ENCODE measurements around the gene EAF2. TPM values are rescaled to one million over a fixed set of nuclear protein-coding genes. Genes with fewer than 3 reads are reported as not detected.

The EAF2 gene
- total RNA-seq, 4 donors from 2014 or later = 3.5 to 35.5 (median 4.7) TPM; not detected in 1

- no peaks in the 10 kb centered on the region for H3K9me3 ChIP-seq
- DNase-seq = no peak
- H3K27ac ChIP-seq = no peak overlapping the region
- TF ChIP-seq POLR2A (IDR thresholded peaks at IDR 0.05) (no peak), CTCF (IDR thresholded peaks at IDR 0.05) (no peak)
- no peaks in the 10 kb centered on the region for H3K36me3 ChIP-seq
- H3K4me3 ChIP-seq = no peak overlapping the region
- no peaks in the 10 kb centered on the region for H3K4me1 ChIP-seq
- no peaks in the 10 kb centered on the region for H3K27me3 ChIP-seq
Observed at GRCh38 chr3:121863801-121864200, 28.8 kb downstream of the EAF2 start.

- no peaks in the 10 kb centered on the region for H3K4me1 ChIP-seq
- TF ChIP-seq POLR2A (IDR thresholded peaks at IDR 0.05) = no peak
- no peak overlapping the region for H3K27ac ChIP-seq
- no peaks in the 10 kb centered on the region for H3K27me3 ChIP-seq
- DNase-seq = no peak
- no peaks in the 10 kb centered on the region for H3K36me3 ChIP-seq
- no peaks in the 10 kb centered on the region for H3K9me3 ChIP-seq
- no peak overlapping the region for H3K4me3 ChIP-seq
Observed at GRCh38 chr3:121869736-121870135, 34.7 kb downstream of the EAF2 start.

GRCh38 chr3:121870717-121871116 is 35.7 kb downstream of the EAF2 start:
- H3K27ac ChIP-seq = no peak overlapping the region
- no peaks in the 10 kb centered on the region for H3K4me1 ChIP-seq
- no peak for DNase-seq
- TF ChIP-seq CTCF (IDR thresholded peaks at IDR 0.05) (no peak), POLR2A (IDR thresholded peaks at IDR 0.05) (no peak)
- H3K4me3 ChIP-seq = no peak overlapping the region
- H3K36me3 ChIP-seq = no peaks in the 10 kb centered on the region
- H3K27me3 ChIP-seq = no peaks in the 10 kb centered on the region
- H3K9me3 ChIP-seq = no peaks in the 10 kb centered on the region

GRCh38 chr3:121871430-121871829 is 36.4 kb downstream of the EAF2 start:
- Histone ChIP-seq H3K4me3 (no peak overlapping the region), H3K27ac (no peak overlapping the region)
- no peak for TF ChIP-seq CTCF (IDR thresholded peaks at IDR 0.05)

GRCh38 chr3:121878411-121878810 is 43.4 kb downstream of the EAF2 start:
- Histone ChIP-seq H3K27me3 (no peaks in the 10 kb centered on the region), H3K4me1 (no peaks in the 10 kb centered on the region), H3K4me3 (no peak overlapping the region), H3K9me3 (no peaks in the 10 kb centered on the region), H3K27ac (no peak overlapping the region), H3K36me3 (no peaks in the 10 kb centered on the region)
- TF ChIP-seq CTCF (IDR thresholded peaks at IDR 0.05) (no peak), POLR2A (IDR thresholded peaks at IDR 0.05) (no peak)
- DNase-seq = no peak

More at GRCh38 chr3:121871430-121871829, 36.4 kb downstream of the EAF2 start:
- Histone ChIP-seq H3K36me3 (no peaks in the 10 kb centered on the region), H3K27me3 (no peaks in the 10 kb centered on the region), H3K9me3 (no peaks in the 10 kb centered on the region), H3K4me1 (no peaks in the 10 kb centered on the region)
- no peak for DNase-seq

- H3K27me3 ChIP-seq = no peaks in the 10 kb centered on the region
- H3K36me3 ChIP-seq = no peaks in the 10 kb centered on the region
- no peak overlapping the region for H3K27ac ChIP-seq
- no peak for TF ChIP-seq POLR2A (IDR thresholded peaks at IDR 0.05)
- TF ChIP-seq CTCF (IDR thresholded peaks at IDR 0.05) = peak in 3 of 6 experiments; percentile 33 to 40 (median 33)
- H3K4me3 ChIP-seq = no peak overlapping the region
- H3K4me1 ChIP-seq = no peaks in the 10 kb centered on the region
- H3K9me3 ChIP-seq = no peaks in the 10 kb centered on the region
- DNase-seq = no peak
Observed at GRCh38 chr3:121883507-121883906, 48.5 kb downstream of the EAF2 start.

All from Peyer's patch (tissue), 4 donors.